ENCODE results near the gene DDI2. TPM values are rescaled to one million over a fixed set of nuclear protein-coding genes. Genes with fewer than 3 reads are reported as not detected.

The DDI2 gene
- total and polyA plus RNA-seq, 9 of the 15 experiments (the other 6 are each of a cell fraction or from before 2014, with no cell fraction given) = 6.5 to 48.4 (median 21.2) TPM

DNA sequence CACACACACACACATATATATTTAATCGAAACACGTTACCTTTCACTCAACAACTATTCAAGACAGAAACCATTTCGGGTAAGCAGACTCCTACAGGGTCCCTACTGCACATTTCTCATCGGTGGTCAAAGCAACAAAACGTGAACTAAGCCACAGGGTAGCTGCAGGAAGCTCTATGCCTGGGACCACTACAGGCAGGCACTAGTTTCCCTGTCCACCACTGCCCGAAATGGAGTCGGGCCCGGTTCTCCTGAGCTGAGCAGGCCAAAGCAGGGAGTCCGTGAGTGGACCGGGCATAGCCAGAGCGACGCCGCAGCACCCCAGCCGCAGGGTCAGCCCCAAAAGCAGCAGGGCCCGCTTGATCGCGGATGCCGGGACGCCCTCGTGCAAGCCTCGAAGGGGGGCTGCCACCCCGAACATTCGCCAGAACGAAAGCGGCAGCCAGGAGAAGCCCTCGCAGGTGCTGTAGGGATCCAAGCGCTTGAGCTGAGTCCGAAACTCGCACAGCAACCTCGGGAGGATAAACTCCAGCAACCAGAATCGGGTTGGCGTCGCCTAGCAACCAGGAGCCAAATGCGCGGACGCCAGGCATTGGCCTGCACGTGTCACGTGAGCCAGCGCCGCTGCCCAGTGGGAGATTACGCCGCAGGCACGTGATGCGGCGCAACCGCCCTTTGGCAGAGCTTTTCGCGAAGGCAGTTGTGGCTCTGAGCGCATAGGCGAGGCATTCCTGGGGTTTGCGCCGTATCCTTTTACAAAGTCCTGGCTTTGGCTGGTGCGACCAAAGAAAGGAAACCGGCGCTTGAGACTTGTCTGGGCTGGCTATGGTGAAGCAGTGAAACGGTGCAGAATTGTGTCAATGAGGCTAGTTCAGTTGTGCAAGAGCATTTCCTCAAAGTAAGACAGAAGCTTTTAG lies 13.9 kb upstream of the DDI2 start (continued):
- TF ChIP-seq, protein P1, sequence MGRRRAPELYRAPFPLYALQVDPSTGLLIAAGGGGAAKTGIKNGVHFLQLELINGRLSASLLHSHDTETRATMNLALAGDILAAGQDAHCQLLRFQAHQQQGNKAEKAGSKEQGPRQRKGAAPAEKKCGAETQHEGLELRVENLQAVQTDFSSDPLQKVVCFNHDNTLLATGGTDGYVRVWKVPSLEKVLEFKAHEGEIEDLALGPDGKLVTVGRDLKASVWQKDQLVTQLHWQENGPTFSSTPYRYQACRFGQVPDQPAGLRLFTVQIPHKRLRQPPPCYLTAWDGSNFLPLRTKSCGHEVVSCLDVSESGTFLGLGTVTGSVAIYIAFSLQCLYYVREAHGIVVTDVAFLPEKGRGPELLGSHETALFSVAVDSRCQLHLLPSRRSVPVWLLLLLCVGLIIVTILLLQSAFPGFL (CRISPR knock-in tag; IDR thresholded peaks at IDR 0.05) = no peak
- TF ChIP-seq CHCHD3 (CRISPR knock-in tag; IDR thresholded peaks at IDR 0.05) = no peak
- TF ChIP-seq FOXK1 (CRISPR knock-in tag; IDR thresholded peaks at IDR 0.05; ENCODE audit: borderline replicate concordance) = no peak
- TF ChIP-seq, protein P2, sequence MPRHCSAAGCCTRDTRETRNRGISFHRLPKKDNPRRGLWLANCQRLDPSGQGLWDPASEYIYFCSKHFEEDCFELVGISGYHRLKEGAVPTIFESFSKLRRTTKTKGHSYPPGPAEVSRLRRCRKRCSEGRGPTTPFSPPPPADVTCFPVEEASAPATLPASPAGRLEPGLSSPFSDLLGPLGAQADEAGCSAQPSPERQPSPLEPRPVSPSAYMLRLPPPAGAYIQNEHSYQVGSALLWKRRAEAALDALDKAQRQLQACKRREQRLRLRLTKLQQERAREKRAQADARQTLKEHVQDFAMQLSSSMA (CRISPR knock-in tag; IDR thresholded peaks at IDR 0.05) = no peak
- TF ChIP-seq SRSF3 (IDR thresholded peaks at IDR 0.05; ENCODE audit: insufficient read depth, low read length) = no peak
- TF ChIP-seq GTF2E2 (tag; IDR thresholded peaks at IDR 0.05) = no peak
- TF ChIP-seq, protein P3, sequence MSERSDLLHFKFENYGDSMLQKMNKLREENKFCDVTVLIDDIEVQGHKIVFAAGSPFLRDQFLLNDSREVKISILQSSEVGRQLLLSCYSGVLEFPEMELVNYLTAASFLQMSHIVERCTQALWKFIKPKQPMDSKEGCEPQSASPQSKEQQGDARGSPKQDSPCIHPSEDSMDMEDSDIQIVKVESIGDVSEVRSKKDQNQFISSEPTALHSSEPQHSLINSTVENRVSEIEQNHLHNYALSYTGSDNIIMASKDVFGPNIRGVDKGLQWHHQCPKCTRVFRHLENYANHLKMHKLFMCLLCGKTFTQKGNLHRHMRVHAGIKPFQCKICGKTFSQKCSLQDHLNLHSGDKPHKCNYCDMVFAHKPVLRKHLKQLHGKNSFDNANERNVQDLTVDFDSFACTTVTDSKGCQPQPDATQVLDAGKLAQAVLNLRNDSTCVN (CRISPR knock-in tag; IDR thresholded peaks at IDR 0.05) = no peak
- TF ChIP-seq, protein P4, sequence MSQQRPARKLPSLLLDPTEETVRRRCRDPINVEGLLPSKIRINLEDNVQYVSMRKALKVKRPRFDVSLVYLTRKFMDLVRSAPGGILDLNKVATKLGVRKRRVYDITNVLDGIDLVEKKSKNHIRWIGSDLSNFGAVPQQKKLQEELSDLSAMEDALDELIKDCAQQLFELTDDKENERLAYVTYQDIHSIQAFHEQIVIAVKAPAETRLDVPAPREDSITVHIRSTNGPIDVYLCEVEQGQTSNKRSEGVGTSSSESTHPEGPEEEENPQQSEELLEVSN (IDR thresholded peaks at IDR 0.05; ENCODE audit: borderline replicate concordance in 1 of 2, extremely low read depth in 1 of 2, insufficient read depth in 1 of 2, insufficient read length in 1 of 2, low read depth in 1 of 2, low read length in 1 of 2, poor library complexity in 1 of 2, severe bottlenecking in 1 of 2) = peak; percentile 96
- TF ChIP-seq, protein P5, sequence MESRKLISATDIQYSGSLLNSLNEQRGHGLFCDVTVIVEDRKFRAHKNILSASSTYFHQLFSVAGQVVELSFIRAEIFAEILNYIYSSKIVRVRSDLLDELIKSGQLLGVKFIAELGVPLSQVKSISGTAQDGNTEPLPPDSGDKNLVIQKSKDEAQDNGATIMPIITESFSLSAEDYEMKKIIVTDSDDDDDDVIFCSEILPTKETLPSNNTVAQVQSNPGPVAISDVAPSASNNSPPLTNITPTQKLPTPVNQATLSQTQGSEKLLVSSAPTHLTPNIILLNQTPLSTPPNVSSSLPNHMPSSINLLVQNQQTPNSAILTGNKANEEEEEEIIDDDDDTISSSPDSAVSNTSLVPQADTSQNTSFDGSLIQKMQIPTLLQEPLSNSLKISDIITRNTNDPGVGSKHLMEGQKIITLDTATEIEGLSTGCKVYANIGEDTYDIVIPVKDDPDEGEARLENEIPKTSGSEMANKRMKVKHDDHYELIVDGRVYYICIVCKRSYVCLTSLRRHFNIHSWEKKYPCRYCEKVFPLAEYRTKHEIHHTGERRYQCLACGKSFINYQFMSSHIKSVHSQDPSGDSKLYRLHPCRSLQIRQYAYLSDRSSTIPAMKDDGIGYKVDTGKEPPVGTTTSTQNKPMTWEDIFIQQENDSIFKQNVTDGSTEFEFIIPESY (CRISPR knock-in tag; IDR thresholded peaks at IDR 0.05) = peak; percentile 92
- peak; percentile 29; the same call in 1 of the 2 replicates for TF ChIP-seq ATF7 (IDR thresholded peaks at IDR 0.05)
- no peak for TF ChIP-seq MCM7 (IDR thresholded peaks at IDR 0.05)
- no peak for TF ChIP-seq ZBTB8A (IDR thresholded peaks at IDR 0.05; ENCODE audit: partially characterized antibody)
- TF ChIP-seq ELF2 (CRISPR knock-in tag; IDR thresholded peaks at IDR 0.05) = 0 out of 2 replicates have a peak, but pooled peaks have one; percentile 26
- no peak for TF ChIP-seq DPF2 (IDR thresholded peaks at IDR 0.05)
- 0 out of 2 replicates have a peak, but pooled peaks have one; percentile 45 for TF ChIP-seq NR1H2 (CRISPR knock-in tag; IDR thresholded peaks at IDR 0.05)
- no peak for TF ChIP-seq ZNF764 (CRISPR knock-in tag; IDR thresholded peaks at IDR 0.05; ENCODE audit: low read depth)
- TF ChIP-seq NRF1 (conservative IDR thresholded peaks at IDR 0.05 in 1 of 2, IDR thresholded peaks at IDR 0.05 in 1 of 2) = peak; percentile 41 to 60
- no peak for TF ChIP-seq SMAD4 (CRISPR knock-in tag; conservative IDR thresholded peaks at IDR 0.05)
- no peak for TF ChIP-seq RAD21 (CRISPR knock-in tag; conservative IDR thresholded peaks at IDR 0.05 in 1 of 2, IDR thresholded peaks at IDR 0.05 in 1 of 2)
- peak in 1 of 2 experiments; percentile 47; a peak in 1 of 4 replicates for TF ChIP-seq FOXK2 (conservative IDR thresholded peaks at IDR 0.05 in 1 of 2, IDR thresholded peaks at IDR 0.05 in 1 of 2; ENCODE audit: low read depth in 2 of 2)
